NB4 (cell line): Measurements from ENCODE around the gene THBS4.

Source experiments
- DNase-seq: peaks from one replicate; pipeline ENCODE4 v3.0.0; 2010; ENCODE audit warnings: low read depth
- H3K4me3 ChIP-seq: one replicate; pipeline ENCODE4 v1.5.1; 2011; ENCODE audit warnings: mild to moderate bottlenecking, low read depth, low read length, moderate library complexity
- CTCF ChIP-seq: IDR thresholded peaks from one replicate; pipeline ENCODE4 v1.5.1; 2012; ENCODE audit warnings: low read depth, low read length
- MAX ChIP-seq: IDR thresholded peaks from 2 replicates; pipeline ENCODE4 v1.6.1; 2011; ENCODE audit warnings: low read depth, low read length
- MYC ChIP-seq: IDR thresholded peaks from 2 replicates; pipeline ENCODE4 v1.6.1; 2011; ENCODE audit warnings: low read depth, low read length
- POLR2A ChIP-seq: IDR thresholded peaks from 2 replicates; pipeline ENCODE4 v1.6.1; 2011; ENCODE audit warnings: mild to moderate bottlenecking; ENCODE audit not compliant: insufficient read length; ENCODE audit errors: extremely low read depth

Gene THBS4

GRCh38 chr5:80041527-80041926, 6.4 kb downstream of the THBS4 start:
- no peak for TF ChIP-seq POLR2A
- TF ChIP-seq MAX, result no peak
- no peak for TF ChIP-seq CTCF
- TF ChIP-seq MYC, result no peak
- no peak for DNase-seq

GRCh38 chr5:80042330-80042729, 7.2 kb downstream of the THBS4 start:
- H3K4me3 ChIP-seq, result no peak overlapping the region
- no peak for DNase-seq
- TF ChIP-seq MYC (no peak), MAX (no peak), CTCF (no peak)

More at GRCh38 chr5:80041527-80041926, 6.4 kb downstream of the THBS4 start:
- H3K4me3 ChIP-seq, result no peak overlapping the region

- TF ChIP-seq MYC (no peak), MAX (no peak), POLR2A (no peak), CTCF (no peak)
- no peak overlapping the region for H3K4me3 ChIP-seq
- no peak for DNase-seq
Measured at GRCh38 chr5:80043187-80043586, 8.0 kb downstream of the THBS4 start.

- no peak for TF ChIP-seq CTCF
- TF ChIP-seq MYC, result no peak
- TF ChIP-seq POLR2A, result no peak
- TF ChIP-seq MAX, result no peak
- no peak for DNase-seq
- no peak overlapping the region for H3K4me3 ChIP-seq
Measured at GRCh38 chr5:80048084-80048780, 13.1 kb downstream of the THBS4 start.

- TF ChIP-seq MAX (no peak), MYC (no peak), POLR2A (no peak), CTCF (no peak)
- DNase-seq, result no peak
- H3K4me3 ChIP-seq, result no peak overlapping the region
Measured at GRCh38 chr5:80052464-80052863, 17.3 kb downstream of the THBS4 start.

- H3K4me3 ChIP-seq, result no peak overlapping the region
- no peak for TF ChIP-seq MYC
- no peak for TF ChIP-seq MAX
- no peak for TF ChIP-seq CTCF
- no peak for TF ChIP-seq POLR2A
- no peak for DNase-seq
Measured at GRCh38 chr5:80054682-80055081, 19.5 kb downstream of the THBS4 start.
